ENCODE results near the gene MAD1L1. TPM values are rescaled to one million over a fixed set of nuclear protein-coding genes. Genes with fewer than 3 reads are reported as not detected.
A peak's percentile ranks its signal among the peaks of the same experiment; 100 is the strongest.

MAD1L1 gene
- total and polyA plus RNA-seq, 10 donors = 47.3 to 118 (median 68.2) TPM

DNA sequence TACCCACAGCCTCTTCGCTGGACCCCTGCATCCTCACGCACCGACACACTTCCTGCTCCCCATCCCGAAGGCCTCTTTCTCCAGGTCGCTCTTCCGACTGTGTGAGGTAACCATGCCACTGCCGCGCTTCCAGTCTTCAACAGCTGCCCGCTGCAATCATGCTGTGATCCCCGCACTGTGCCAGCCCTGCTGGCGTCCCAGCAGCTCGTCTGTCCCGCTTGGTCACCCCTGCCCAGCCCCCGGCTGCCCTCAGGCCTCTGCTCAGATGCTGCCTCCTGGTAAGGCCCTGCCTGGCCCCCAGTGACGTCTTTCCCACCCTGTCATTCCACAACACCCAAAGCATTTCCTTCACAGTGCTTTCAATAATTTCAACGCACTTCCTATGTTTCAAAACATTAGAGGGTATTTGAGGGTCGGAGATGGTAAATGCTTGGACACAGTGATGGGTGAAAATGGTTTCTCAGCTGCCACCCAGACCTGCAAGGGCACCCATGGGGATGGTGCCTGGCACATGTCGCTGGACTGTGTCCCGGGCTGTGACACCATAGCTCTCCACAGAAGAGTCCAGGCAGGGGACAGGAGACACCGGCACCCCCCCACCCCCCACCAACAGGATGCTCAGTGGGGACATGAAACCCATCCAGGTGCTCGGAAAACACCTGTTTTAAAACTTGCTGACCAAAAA lies 125.2 kb downstream of the MAD1L1 start:
- H3K27me3 ChIP-seq (replicated peaks in 1 of 7) = no peaks in the 10 kb centered on the region
- H3K4me1 ChIP-seq = peaks cover 8 to 89% (median 74%) of the 10 kb centered on the region in 6 donors
- no peaks in the 10 kb centered on the region for H3K9me3 ChIP-seq
- H3K4me3 ChIP-seq = no peak overlapping the region
- DNase-seq = no peak
- intact Hi-C loops (cut with DNase I; ENCODE audit: low total_unique reads) = no loop called here
- H3K27ac ChIP-seq = peak overlapping the region in 3 of 8 donors; percentile 33 to 73 (median 49)
- WGBS, 5 donors = 69 to 81% (median 75%) methylated on average over 18 to 21 of the region's 21 CpGs
- H3K36me3 ChIP-seq = peaks cover 0 to 22% (median 0%) of the 10 kb centered on the region in 6 donors
- TF ChIP-seq POLR2A (IDR thresholded peaks at IDR 0.05) = no peak
- no peak for TF ChIP-seq POLR2AphosphoS5 (IDR thresholded peaks at IDR 0.05)

DNA sequence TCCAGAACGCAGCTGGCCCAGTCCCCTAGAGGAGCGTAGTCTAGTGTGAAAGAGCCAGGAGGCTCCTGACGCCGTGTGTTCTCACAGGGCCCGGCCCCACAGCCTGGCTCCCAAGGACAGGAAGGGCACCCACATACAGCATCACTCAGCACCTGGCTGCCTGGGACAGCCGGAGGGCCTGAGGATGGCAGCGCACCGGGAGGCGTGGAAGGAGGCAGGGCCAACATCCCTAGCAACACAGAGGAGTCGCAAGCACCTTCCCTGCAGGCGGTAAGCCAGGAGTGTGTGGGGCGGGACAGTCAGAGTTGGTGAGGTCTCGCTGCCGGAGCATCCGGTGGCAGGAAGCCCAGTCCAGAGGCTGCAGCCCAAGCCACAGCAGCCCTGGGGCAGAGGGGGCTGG lies 125.8 kb downstream of the MAD1L1 start:
- H3K4me1 ChIP-seq = peaks cover 8 to 83% (median 68%) of the 10 kb centered on the region in 6 donors
- H3K27me3 ChIP-seq (replicated peaks in 1 of 7) = no peaks in the 10 kb centered on the region
- no peak for DNase-seq
- TF ChIP-seq POLR2A (IDR thresholded peaks at IDR 0.05) (no peak), POLR2AphosphoS5 (IDR thresholded peaks at IDR 0.05) (peak; percentile 14 to 74 (median 68))
- intact Hi-C loops (cut with DNase I; ENCODE audit: low total_unique reads) = no loop called here
- H3K27ac ChIP-seq = peak overlapping the region in 4 of 8 donors; percentile 32 to 73 (median 41)
- no peaks in the 10 kb centered on the region for H3K9me3 ChIP-seq
- H3K4me3 ChIP-seq = no peak overlapping the region
- WGBS, 5 donors = 58 to 78% (median 64%) methylated on average over 13 to 15 of the region's 15 CpGs
- H3K36me3 ChIP-seq = peaks cover 0 to 22% (median 0%) of the 10 kb centered on the region in 6 donors

DNA sequence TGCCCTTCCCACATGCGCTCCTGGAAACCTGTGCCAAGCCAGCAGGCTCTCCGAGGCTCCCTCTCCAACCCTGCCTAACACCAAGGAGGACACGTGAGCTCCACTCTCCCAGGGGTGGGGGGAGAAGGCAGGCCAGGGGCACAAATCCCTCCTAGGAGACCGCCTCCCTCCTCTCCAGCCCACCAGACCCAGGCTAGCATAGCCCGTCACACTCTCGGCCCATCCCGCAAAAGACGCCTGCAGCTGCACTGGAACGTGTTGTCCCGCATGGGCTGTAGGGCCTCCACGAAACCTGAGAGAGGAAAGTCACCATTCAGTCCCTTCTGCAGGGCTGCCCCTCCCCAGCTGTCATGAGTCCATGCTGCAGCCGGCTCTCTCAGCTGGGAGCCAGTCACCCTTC lies 126.3 kb downstream of the MAD1L1 start:
- no peak for DNase-seq
- peak overlapping the region in 4 of 8 donors; percentile 32 to 73 (median 41) for H3K27ac ChIP-seq
- intact Hi-C loops (cut with DNase I; ENCODE audit: low total_unique reads) = no loop called here
- TF ChIP-seq, protein P1, sequence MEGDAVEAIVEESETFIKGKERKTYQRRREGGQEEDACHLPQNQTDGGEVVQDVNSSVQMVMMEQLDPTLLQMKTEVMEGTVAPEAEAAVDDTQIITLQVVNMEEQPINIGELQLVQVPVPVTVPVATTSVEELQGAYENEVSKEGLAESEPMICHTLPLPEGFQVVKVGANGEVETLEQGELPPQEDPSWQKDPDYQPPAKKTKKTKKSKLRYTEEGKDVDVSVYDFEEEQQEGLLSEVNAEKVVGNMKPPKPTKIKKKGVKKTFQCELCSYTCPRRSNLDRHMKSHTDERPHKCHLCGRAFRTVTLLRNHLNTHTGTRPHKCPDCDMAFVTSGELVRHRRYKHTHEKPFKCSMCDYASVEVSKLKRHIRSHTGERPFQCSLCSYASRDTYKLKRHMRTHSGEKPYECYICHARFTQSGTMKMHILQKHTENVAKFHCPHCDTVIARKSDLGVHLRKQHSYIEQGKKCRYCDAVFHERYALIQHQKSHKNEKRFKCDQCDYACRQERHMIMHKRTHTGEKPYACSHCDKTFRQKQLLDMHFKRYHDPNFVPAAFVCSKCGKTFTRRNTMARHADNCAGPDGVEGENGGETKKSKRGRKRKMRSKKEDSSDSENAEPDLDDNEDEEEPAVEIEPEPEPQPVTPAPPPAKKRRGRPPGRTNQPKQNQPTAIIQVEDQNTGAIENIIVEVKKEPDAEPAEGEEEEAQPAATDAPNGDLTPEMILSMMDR (IDR thresholded peaks at IDR 0.05 in 8 of 11, conservative IDR thresholded peaks at IDR 0.05 in 3 of 11) = no peak
- no peak for TF ChIP-seq POLR2A (IDR thresholded peaks at IDR 0.05)
- TF ChIP-seq POLR2AphosphoS5 (IDR thresholded peaks at IDR 0.05) = no peak
- 82 to 90% (median 87%) methylated on average over 12 of the region's 12 CpGs for WGBS, 5 donors
- H3K36me3 ChIP-seq = peaks cover 0 to 22% (median 0%) of the 10 kb centered on the region in 6 donors
- H3K9me3 ChIP-seq = no peaks in the 10 kb centered on the region
- H3K4me3 ChIP-seq = no peak overlapping the region
- H3K27me3 ChIP-seq (replicated peaks in 1 of 7) = no peaks in the 10 kb centered on the region
- peaks cover 8 to 78% (median 64%) of the 10 kb centered on the region in 6 donors for H3K4me1 ChIP-seq

DNA sequence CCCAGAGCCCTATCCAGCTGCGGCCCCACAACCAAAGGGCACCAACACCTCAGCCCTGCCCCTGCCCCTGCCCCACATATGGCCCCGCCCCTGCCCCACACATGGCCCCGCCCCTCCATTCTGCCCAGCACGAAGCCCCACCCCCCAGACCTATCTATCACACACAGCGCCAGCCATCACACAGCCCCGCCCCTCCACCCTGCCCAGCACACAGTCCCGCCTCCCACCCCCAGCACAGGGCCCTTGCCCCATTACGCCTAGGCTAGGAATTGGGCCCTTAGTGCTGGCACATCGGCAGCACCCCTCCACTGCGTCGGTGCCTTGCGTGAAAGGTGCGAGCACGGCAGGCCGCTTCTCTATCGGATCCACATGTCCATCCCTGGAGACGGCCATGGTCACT lies 126.8 kb downstream of the MAD1L1 start:
- no peak for DNase-seq
- whole genome bisulfite sequencing, 5 donors = 76 to 96% (median 81%) methylated on average over 16 to 17 of the region's 17 CpGs
- TF ChIP-seq POLR2AphosphoS5 (IDR thresholded peaks at IDR 0.05) (no peak), POLR2A (IDR thresholded peaks at IDR 0.05) (no peak)
- TF ChIP-seq, protein P1 (IDR thresholded peaks at IDR 0.05 in 8 of 11, conservative IDR thresholded peaks at IDR 0.05 in 3 of 11) = no peak
- H3K36me3 ChIP-seq = peaks cover 0 to 22% (median 0%) of the 10 kb centered on the region in 6 donors
- H3K4me3 ChIP-seq = no peak overlapping the region
- H3K27ac ChIP-seq = peak overlapping the region in 5 of 8 donors; percentile 6 to 73 (median 60)
- H3K4me1 ChIP-seq = peaks cover 8 to 74% (median 59%) of the 10 kb centered on the region in 6 donors
- intact Hi-C loops (cut with DNase I; ENCODE audit: low total_unique reads) = no loop called here
- H3K27me3 ChIP-seq (replicated peaks in 1 of 7) = no peaks in the 10 kb centered on the region
- no peaks in the 10 kb centered on the region for H3K9me3 ChIP-seq

DNA sequence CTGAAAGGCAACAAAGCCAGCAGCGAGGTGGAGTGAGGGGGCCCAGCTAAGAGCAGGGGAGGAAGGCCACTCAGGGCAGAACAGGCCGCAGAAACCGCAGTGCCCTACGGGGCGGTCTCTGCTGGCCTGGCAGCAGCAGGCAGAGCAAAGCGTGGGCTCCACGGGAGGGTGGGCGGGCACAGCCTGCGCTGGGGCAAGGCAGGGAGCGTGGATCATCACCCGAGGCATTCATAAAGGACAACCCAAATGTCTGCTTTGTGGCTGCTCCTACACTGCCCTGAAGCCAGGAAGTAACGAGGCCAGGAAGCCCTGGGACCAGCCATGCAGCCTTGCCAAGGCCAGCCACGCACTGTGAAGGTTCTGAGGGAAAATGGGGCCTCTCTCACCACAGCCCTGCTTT lies 127.5 kb downstream of the MAD1L1 start:
- no peak for DNase-seq
- Histone ChIP-seq H3K9me3 (no peaks in the 10 kb centered on the region), H3K36me3 (peaks cover 0 to 21% (median 0%) of the 10 kb centered on the region in 6 donors), H3K27ac (peak overlapping the region in 6 of 8 donors; percentile 6 to 73 (median 62)), H3K4me3 (no peak overlapping the region), H3K27me3 (replicated peaks in 1 of 7) (no peaks in the 10 kb centered on the region), H3K4me1 (peaks cover 12 to 74% (median 59%) of the 10 kb centered on the region in 6 donors)
- peak in 1 of 3 donors; percentile 44 for TF ChIP-seq POLR2AphosphoS5 (IDR thresholded peaks at IDR 0.05)
- TF ChIP-seq, protein P1 (IDR thresholded peaks at IDR 0.05 in 8 of 11, conservative IDR thresholded peaks at IDR 0.05 in 3 of 11) = no peak
- intact Hi-C loops (cut with DNase I; ENCODE audit: low total_unique reads) = no loop called here
- whole genome bisulfite sequencing, 5 donors = 59 to 76% (median 70%) methylated on average over 9 to 13 of the region's 13 CpGs
